ENCODE measurements around the gene EBPL. TPM values are rescaled to one million over a fixed set of nuclear protein-coding genes. Genes with fewer than 3 reads are reported as not detected.

The EBPL gene
- total and polyA plus RNA-seq, 9 donors, result 48.7 to 112 (median 70.0) TPM

- no peak overlapping the region for H3K4me3 ChIP-seq
- H3K4me1 ChIP-seq (ENCODE audit: insufficient read depth), result no peaks in the 10 kb centered on the region
- no peaks in the 10 kb centered on the region for H3K9me3 ChIP-seq
- 93 to 97% (median 93%) methylated on average over 12 of the region's 12 CpGs for WGBS, 3 donors
- TF ChIP-seq EP300 (IDR thresholded peaks at IDR 0.05) (no peak), POLR2A (IDR thresholded peaks at IDR 0.05) (no peak), CTCF (IDR thresholded peaks at IDR 0.05) (no peak)
- H3K36me3 ChIP-seq, result no peaks in the 10 kb centered on the region
- no peak for DNase-seq
- intact Hi-C loops (cut with DNase I), result no loop called here
- no peaks in the 10 kb centered on the region for H3K27me3 ChIP-seq
- no peak overlapping the region for H3K27ac ChIP-seq
These were observed 42.1 kb upstream of the EBPL start for GRCh38 chr13:49733181-49733951.

GRCh38 chr13:49731766-49732165 is 40.5 kb upstream of the EBPL start:
- TF ChIP-seq EP300 (IDR thresholded peaks at IDR 0.05), result no peak
- TF ChIP-seq POLR2A (IDR thresholded peaks at IDR 0.05), result no peak
- TF ChIP-seq CTCF (IDR thresholded peaks at IDR 0.05), result no peak
- H3K36me3 ChIP-seq, result no peaks in the 10 kb centered on the region
- no peaks in the 10 kb centered on the region for H3K4me1 ChIP-seq (ENCODE audit: insufficient read depth)
- DNase-seq, result no peak
- no peaks in the 10 kb centered on the region for H3K9me3 ChIP-seq
- intact Hi-C loops (cut with DNase I), result no loop called here
- H3K4me3 ChIP-seq, result no peak overlapping the region
- H3K27me3 ChIP-seq, result no peaks in the 10 kb centered on the region
- H3K27ac ChIP-seq, result no peak overlapping the region

GRCh38 chr13:49716615-49717014 is 25.3 kb upstream of the EBPL start:
- Histone ChIP-seq H3K27ac (no peak overlapping the region), H3K4me1 (ENCODE audit: insufficient read depth) (no peaks in the 10 kb centered on the region), H3K4me3 (no peak overlapping the region), H3K27me3 (no peaks in the 10 kb centered on the region), H3K36me3 (no peaks in the 10 kb centered on the region), H3K9me3 (no peaks in the 10 kb centered on the region)
- intact Hi-C loops (cut with DNase I), result no loop called here
- no peak for TF ChIP-seq CTCF (IDR thresholded peaks at IDR 0.05)
- no peak for TF ChIP-seq EP300 (IDR thresholded peaks at IDR 0.05)
- TF ChIP-seq POLR2A (IDR thresholded peaks at IDR 0.05), result no peak
- 93 to 95% (median 95%) methylated on average over 6 of the region's 6 CpGs for WGBS, 3 donors
- DNase-seq, result no peak

GRCh38 chr13:49714757-49715156 is 23.5 kb upstream of the EBPL start:
- Histone ChIP-seq H3K4me3 (no peak overlapping the region), H3K4me1 (ENCODE audit: insufficient read depth) (no peaks in the 10 kb centered on the region), H3K9me3 (no peaks in the 10 kb centered on the region), H3K27me3 (no peaks in the 10 kb centered on the region), H3K27ac (no peak overlapping the region), H3K36me3 (no peaks in the 10 kb centered on the region)
- 96 to 100% (median 98%) methylated on average over 1 of the region's 1 CpG for WGBS, 3 donors
- intact Hi-C loops (cut with DNase I), result no loop called here
- TF ChIP-seq POLR2A (IDR thresholded peaks at IDR 0.05), result no peak
- TF ChIP-seq CTCF (IDR thresholded peaks at IDR 0.05), result no peak
- no peak for TF ChIP-seq EP300 (IDR thresholded peaks at IDR 0.05)
- DNase-seq, result no peak
